SHP77 (cell line): ENCODE data around the gene COL18A1.
"Not testable (repeated sequence)": the region's sequence is repeated elsewhere in the genome, so short reads cannot be mapped to it uniquely, and the experiment has no call there.

Experiments used
- DNase-seq, 2 experiments: peaks; one replicate each; lab custom pipeline; 2025; lab: John Stamatoyannopoulos, UW

The COL18A1 gene

DNA sequence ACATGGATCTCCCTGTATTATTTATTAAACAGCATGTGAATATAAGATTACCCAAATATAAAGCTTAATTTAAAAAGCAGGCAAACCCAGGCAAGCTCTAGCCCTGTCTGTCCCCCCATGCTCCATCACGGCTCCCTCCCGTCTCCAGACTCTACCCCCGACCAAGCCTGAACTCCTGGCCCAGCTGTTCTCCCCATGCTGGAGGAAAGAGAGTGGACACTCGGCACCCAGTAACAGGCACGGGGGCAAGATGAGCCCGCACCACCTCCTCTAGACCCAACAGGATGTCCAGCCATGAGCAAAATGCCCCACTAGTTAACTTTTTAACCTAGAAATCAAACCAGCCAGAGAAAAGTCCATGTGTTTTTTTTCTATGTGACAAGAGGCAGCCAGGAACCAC lies 118.0 kb downstream of the COL18A1 start:
- DNase-seq, result no peak

DNA sequence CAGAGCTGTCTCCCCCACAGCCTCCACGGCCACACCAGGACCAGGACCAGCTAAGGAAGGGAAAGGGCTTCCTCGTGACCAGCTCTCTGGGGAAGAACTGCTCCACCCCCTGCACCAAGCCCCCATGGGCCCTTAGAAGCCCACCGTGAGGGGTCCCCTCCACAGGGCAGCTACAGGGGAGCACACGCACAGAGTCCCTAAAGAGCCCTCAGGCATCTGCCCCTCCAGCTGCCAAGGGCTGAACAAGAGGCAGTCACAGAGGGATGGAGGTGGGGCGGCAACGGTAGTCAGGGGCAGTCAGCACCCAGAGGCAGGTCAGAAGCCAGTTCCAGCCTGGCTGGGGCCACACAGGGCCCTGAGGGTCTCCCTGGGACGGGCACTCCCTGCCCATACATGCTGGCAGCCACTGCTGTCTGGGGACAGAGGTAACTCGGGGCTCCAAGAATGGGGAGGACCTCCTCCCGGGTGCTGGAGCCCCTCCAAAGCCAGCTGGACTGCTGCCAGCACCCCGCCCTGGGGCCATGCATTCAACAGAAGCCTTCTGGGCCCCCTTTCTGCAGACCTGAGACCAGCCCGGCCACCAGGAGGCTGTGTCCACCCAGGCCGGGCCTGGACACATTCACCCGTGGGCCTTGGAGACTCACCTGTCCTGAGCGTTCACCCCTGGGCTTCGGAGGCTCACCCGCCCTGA lies 118.6 kb downstream of the COL18A1 start:
- DNase-seq, result no peak

DNA sequence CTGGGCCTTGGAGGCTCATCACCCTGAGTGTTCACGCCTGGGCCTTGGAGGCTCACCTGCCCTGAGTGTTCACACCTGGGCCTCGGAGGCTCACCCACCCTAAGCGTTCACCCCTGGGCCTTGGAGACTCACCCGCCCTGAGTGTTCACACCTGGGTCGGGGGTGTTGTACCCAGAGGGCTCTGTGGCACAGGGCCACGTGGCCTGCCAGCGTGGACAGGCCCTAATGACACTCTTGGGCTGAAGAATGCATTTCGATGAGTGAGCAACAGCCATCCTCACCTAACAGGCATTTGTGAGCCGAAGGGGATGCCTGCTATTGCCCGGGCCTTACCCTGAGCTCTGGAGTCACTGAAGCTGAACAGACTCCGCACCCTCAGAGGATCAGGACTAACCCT lies 119.8 kb downstream of the COL18A1 start:
- no peak for DNase-seq

DNA sequence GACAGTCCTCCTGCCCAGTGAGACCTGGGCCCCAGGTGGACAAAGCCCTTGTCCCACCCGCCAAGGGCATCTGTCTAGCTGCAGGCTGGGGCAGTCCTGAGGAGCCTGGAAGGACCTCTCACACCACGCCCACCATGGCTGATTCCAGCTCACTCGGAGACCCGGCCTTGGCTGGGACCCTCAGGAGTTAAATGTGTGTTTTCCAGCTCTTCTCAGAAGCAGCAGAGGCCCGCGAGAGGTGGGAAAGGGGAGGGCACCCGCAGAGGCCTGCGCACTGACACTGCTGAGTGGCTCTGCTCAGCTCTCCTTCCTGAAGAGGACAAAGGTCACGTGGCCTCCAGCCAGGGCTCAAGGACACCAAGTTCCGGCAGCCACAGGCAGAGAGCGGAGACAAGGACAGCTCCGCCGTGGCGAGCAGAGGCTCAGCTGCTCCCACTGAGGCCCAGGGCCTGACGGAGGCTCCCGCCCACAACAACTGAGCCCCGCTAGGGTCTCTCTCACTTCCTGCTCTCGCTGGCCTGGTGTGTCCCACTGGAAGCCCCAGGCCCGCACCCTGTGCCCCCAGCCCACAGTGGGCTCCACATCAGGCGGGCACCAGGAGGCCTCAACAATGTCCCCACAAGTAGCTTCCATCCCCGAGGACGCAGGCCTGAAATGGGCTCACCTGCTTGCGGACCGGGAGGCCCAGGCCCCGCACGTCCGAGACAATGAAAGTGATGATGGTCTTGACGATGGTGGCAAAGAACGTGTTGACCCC lies 120.4 kb downstream of the COL18A1 start:
- DNase-seq, result no peak

DNA sequence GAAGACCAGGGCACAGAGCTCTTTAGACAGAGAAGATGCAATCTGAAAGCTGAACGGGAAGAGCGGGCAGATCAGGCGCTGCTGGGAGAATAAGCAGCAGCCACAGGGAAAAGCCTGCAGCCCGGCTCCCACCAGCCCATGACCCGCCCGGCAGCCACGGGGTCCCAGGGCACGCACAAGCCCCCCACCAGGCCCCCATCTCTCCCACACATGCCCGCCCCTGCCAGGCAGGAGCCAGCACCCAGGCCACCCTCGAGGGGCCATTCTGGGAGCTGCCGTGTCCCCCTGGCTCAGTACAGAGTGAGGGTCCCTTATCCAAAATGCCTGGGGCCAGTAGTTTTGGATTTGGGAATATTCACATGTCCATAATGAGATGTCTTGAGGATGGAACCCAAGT lies 120.9 kb downstream of the COL18A1 start:
- DNase-seq, result no peak

DNA sequence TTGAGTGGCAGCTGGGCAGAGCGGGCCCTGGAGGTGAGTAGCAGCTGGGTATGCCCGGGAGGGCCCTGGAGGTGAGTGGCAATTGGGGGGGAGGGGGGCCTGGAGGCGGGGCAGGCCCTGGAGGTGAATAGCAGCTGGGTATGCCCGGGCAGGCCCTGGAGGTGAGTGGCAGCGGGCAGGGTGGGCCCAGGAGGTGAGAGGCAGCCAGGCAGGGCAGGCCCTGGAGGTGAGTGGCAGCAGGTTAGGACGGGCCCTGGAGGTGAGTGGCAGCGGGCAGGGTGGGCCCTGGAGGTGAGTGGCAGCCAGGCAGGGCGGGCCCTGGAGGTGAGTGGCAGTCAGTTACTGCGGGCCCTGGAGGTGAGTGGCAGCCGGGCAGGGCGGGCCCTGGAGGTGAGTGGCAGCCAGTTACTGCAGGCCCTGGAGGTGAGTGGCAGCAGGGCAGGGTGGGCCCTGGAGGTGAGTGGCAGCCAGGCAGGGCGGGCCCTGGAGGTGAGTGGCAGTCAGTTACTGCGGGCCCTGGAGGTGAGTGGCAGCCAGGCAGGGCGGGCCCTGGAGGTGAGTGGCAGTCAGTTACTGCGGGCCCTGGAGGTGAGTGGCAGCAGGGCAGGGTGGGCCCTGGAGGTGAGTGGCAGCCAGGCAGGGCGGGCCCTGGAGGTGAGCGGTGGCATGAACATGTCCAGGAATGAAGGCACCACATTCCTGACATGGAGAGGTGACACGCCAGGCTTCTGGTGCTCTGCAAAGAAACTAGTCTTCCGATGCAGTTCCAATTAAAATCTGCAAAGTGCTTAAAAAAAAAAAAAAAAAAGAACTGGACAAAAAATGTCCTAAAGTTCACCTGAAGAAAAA lies 122.4 kb downstream of the COL18A1 start:
- not testable (repeated sequence) for DNase-seq

DNA sequence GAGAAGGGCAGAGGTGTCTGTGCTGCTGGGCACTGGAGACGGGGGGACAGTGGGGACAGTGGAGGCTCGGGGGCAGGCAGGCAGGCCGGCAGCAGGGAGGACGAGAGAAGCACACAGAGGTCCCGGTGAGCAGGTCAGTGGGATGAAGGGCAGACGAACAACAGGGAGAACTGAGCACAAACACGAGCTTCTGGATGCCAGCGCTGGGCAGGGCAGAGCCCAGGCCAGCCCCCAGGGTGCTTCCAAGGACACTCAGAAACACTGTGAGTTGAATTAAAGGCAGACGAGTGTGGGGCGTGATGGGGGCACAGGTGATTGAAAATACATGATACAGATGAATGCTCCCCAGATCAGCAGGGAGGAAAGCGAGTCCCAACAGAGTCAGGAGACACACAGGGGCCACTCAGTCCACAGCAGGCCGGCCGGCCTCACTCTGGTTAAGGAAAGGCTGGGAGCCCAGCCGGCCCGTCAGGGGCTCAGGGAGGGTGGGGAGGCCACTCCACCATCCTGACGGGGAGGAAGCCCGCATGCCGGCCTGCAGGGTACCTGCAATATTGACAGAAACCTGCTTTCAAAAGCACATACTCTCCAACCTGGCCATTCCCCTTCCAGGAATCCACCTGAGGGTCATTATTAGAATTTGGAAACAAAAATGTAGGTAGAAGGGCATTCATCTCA lies 123.2 kb downstream of the COL18A1 start:
- DNase-seq, result no peak

DNA sequence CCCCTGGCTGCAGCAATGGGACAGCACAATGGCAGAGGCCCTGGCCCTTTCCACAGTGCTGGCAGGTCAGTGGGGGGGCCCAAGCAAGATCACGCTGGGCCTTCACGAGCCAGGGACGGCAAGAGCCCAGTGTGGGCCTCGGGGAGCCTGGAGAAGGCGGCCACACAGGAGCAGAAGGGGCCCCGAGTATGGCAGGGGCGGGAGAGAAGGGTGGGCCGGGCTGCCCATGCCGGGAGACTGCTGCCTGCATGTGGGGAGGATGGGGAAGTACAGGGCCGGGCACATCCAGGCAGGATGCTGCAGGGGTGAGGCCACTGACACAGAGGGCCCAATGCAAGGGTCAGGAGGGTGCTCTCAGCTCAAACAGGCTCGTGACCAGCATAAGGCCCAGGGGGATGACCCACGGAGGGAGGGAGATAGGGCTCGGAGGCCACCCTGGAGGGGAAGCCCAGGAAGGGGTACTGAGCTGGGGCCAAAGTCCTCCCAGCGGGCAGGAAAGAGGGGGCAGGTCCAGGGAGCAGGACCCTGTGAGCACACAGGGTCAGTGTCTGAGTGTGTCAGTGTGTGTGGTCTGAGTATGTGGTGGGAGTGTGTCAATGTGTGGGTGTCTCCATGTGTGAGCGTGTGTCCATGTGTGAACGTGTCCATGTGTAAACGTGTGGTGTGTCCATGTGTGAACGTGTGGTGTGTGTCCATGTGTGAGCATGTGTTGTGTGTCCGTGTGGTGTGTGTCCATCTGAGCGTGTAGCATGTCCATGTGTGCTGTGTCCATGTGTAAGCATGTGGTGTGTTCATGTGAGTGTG lies 124.2 kb downstream of the COL18A1 start:
- DNase-seq, result no peak

DNA sequence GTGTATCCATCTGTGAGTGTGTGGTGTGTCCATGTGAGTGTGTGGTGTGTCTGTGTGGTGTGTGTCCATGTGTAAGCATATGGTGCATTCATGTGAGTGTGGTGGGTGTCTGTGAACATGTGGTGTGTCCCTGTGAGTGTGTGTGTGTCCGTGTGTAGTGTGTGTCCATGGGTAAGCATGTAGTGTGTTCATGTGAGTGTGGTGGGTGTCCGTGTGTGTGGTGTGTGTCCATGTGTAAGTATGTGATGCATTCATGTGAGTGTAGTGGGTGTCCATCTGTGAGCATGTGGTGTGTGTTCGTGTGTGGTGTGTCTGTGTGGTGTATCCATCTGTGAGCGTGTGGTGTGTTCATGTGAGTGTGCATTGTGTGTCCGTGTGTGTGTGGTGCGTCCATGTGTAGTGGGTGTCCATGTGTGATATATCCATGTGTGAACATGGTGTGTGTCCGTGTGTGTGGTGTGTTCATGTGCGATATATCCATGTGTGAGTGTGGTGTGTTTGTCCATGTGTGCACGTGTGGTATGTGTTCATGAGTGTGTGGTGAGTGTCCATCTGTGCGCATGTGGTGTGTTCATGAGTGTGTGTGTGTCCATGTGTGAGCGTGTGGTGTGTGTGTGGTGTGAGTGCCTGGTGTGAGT lies 124.9 kb downstream of the COL18A1 start:
- no peak for DNase-seq

DNA sequence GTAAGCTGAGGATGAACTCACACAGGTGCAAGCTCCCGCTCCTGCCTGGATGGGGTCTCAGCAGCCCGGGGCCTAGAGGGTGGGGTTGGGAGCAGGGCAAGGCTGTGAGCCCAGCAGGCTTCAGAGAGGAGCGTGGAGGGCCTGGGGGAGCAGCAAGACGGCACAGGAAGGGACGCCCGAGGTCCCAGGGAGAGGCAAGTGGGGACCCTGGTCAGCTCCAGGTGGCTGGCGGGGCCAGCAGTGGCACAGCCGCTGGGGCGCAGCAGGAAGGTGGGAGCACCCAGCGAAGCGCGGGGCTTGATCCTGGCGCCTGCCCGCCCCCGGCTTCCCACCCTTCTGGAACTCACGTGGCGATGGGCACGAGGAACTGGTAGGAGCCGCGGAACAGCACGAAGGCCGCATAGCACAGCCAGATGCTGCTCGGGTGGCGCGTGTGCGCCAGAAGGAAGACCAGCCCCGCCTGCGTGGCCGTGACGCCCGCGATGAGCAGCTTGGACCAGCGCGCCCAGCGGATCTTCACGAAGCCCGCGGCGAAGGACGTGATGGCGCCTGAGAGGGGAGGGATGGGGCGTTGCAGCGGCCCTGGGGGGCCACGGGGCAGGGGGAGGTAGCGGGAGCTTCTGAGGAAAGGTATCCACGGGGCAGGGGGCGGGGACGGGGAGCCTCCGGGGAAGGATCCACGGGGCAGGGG lies 125.6 kb downstream of the COL18A1 start:
- DNase-seq, result no peak

DNA sequence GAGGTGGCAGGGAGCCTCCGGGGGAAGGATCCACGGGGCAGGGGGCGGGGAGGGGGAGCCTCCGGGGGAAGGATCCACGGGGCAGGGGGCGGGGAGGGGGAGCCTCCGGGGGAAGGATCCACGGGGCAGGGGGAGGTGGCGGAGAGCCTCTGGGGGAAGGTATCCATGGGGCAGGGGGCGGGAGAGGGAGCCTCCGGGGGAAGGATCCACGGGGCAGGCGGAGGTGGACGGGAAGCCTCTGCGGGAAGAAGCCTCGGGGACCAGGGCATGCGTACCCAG lies 126.1 kb downstream of the COL18A1 start:
- DNase-seq, result not testable (repeated sequence)

DNA sequence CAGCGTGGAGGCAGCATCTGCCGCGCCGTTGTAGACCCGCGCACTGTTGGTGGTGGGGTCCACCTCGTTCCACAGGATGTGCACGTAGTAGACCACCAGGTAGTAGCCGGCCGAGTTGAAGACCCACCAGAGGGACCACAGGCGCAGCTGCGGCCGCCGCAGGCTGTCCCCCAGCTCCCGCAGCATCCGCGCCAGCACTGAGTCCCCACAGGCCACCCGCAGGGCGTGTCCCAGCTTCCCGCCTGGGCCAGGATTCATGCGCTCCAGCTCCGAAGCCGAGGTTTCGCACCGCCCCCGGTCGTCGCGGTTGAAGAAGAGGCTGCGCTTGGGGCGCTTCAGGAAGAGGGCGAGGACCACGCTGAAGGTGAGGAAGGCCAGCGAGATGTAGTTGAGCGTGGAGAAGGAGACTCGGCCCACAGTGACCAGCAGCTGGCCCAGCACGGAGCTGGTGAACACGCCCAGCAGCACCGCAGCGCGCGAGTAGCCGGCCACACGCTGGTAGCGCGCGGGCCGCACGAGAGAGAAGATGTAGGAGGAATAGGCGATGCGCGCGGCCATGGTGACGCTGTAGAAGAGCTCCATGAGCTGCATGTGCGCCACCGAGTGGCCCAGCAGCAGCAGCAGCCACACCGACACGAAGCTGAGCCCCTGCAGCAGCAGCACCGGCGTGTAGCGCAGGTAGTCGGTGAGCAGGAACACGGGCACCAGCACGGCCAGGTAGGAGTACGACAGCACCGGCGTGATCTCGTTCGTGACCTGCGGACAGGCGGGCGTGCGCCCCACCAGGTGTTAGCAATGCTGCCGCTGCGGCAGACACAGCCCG lies 126.6 kb downstream of the COL18A1 start:
- DNase-seq, result no peak

DNA sequence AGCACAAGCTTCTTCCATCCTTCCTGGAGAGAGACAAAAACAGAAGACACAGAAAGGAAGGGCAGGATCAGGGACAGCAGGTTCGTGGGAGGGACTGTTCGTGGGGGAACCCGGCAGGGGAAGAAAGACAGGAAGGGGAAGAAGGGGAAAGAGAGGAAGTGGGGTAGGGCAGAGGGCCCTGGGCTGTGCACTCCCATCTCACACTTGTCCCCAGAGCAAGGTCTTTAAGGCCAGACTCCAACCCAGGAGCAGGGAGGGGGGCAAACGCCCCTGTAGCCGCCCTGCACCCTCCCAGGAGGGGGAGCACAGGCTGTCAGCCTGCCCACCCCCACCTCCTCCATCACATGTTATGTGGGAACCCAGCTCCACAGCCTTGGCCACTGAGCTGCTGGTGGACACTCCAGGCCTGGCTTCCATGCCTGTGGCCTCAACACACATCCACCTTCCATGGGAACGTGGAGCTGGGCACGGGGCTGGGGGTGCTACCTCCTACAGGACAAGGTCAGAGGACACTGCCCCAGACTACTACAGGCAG lies 127.9 kb downstream of the COL18A1 start:
- no peak for DNase-seq

DNA sequence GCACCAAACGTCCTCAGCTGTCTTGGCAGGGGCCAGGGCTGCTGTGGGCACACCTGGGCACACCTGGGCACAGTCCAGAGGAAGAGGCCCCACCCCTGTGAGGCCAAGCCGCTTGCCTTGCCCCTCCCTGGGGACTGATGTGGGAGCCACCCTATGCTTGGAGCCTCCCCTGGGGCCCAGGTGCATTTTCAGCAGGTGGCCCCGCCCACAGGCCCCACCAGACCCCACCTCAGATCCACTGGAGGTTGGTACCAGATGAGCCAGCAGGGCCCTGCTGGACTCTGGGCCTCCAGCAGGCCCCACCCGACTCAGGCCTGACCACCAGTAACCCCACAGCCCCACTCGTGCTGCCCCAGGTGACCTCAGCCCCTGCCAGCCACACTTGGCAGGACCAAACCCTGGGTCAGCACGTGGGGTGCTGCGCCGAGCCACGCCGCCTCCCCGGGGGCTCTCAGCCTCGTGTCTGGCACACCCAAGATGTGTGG lies 128.4 kb downstream of the COL18A1 start:
- no peak for DNase-seq

DNA sequence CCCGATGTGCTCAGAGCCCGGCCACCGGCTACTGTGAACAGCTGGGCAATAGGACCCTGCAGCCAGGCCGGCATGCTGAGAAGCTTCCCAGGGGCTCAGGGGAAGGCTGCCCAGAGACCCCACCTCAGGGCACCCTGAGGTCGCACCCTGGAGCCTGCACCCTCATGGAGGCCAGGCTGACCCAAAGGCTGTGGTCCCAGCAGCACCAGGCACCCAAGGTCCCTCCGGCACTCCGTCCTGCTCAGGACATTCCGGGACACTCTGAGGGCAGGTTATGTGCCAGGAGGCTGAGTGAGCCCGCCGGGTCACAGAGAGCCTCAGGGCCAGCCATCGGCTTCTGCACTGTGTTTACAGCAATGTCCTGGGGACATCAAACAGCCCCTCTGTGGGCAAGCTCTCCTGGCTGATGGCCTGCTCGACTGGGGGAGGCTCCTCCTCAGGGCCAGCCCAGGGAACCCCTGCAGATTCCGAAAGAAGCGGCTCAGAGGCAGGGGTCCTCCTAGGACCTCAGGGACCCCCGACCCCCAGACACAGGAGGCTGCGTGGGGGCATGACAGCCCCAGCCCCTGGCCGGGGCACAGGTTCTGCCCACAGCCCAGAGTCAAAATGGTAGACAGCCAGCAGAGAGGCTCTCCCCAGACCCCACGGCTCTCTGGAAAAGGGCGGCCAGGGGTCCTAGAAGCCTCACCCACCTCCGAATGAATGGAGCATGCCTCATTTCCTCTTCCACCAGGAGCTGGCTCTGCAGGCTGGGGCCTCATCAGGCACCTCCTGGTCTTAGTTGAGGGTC lies 129.1 kb downstream of the COL18A1 start:
- no peak for DNase-seq

DNA sequence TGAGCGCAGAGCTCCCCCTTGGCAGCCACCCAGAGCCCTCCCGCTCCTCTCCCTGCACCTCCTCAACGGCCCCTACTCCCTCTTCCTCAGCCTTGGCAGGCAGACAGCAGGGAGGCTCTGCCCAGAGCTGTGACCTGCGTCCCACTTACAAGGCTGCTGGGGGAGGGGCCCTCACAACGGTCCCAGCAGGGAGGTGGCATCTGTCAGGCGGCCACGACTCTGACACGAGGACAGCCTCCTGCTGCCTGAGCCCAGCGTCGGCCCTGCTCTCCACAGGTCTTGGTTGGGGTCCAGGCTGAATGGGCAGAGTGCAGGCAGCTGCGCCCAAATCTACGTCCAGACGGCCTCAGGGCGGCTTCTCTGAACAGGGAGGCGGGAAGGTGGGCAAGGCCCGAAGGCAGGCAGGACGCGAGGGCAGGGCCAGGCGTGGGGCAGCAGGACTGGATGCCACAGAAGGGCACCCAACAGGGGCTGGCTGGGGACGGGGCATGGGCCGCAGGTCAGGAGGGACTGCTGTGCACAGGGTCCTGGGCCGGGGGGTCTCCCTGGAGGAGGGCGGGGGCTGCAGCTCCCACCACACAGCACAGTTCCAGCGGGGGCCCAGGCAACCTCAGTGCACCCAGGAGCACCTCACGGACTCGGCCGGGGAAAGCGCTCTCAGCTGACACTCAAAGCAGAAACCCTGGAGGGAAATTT lies 129.8 kb downstream of the COL18A1 start:
- no peak for DNase-seq

DNA sequence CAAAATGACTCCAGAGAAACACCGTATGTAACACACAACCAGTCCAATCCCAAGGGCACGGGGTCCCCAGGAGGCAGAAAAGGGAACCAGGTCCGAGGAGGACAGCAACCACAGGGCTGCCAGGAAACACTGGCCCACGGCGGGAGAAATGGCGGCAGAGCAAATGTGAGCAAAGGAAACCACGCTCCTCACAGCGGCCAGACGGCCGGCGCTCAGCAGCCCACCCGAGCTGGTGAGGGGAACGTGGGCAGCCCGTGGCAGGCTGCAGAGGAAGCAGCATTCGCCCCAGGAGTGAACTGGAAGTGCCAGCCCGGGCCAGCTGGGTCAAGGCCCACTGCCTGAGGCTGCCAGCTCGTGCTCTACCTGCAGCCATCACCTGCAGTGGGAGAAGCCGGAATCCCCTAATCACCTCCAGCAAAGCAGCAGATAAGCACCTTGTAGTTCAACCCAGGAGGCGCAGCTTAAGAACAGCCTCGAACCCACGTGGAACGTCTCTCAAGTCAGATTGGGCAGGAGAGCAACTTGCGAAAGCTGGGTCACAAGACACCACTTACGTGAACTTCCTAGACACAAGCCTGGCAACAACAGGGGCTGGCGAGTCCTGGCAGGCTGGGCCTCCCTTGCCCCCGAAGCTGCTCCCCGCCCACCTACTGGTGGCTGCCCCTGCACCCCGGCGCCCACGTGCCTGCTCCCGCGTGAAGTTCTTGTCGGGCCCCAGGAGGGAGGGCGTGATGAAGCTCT lies 130.5 kb downstream of the COL18A1 start:
- DNase-seq, result no peak
